Cardiac fibroblast (primary cell): ENCODE measurements around the gene DHRSX.

Experiments
- DNase-seq, 2 donors: peaks; one replicate each; pipeline versions ENCODE4 v3.0.0 to v3.0.0-alpha.2; 2010; ENCODE audit warnings: low read depth in 2 of 2
- H3K4me3 ChIP-seq, 2 donors: replicated peaks in 1 of 2; 1 replicate in 1 of 2; 2 replicates in 1 of 2; pipeline ENCODE4 v1.5.1; 2011; ENCODE audit warnings: low read depth in 2 of 2, low read length in 2 of 2, mild to moderate bottlenecking in 2 of 2, moderate library complexity in 1 of 2
- CTCF ChIP-seq: IDR thresholded peaks from one replicate; pipeline ENCODE4 v1.5.1; 2011; ENCODE audit warnings: low read depth, mild to moderate bottlenecking, low read length, inconsistent platforms

DHRSX gene

GRCh38 chrX:2177541-2177940, 323.2 kb downstream of the DHRSX start:
- DNase-seq: no peak
- no peak overlapping the region for H3K4me3 ChIP-seq
- TF ChIP-seq CTCF: no peak

GRCh38 chrX:2176733-2177132, 324.0 kb downstream of the DHRSX start:
- H3K4me3 ChIP-seq: no peak overlapping the region
- no peak for TF ChIP-seq CTCF
- no peak for DNase-seq

GRCh38 chrX:2176274-2176673, 324.5 kb downstream of the DHRSX start:
- DNase-seq: no peak
- H3K4me3 ChIP-seq: no peak overlapping the region
- no peak for TF ChIP-seq CTCF

GRCh38 chrX:2172359-2172758, 328.4 kb downstream of the DHRSX start:
- no peak for TF ChIP-seq CTCF
- no peak overlapping the region for H3K4me3 ChIP-seq
- no peak for DNase-seq
